ENCODE results near the gene VAMP4.

DNA sequence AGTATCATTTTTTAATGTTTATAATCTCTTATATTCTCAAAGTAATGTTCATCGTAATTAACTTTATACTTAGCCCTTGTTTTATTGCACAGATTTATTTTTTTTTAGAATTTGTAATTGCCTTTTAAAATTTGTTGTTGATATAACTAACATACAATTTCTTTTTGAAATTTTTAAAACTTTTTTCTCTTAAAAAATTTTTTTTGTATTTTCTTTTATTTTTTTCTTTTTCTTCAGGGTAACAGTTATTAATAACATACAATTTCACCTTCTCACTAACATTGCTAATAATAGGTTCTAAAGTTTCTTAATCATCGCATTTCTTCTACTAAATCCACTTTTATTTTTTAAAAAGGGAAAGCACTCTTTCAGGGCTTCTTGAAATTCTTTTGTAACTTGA is 11.3 kb upstream of the VAMP4 start:
- TF ChIP-seq, protein P1, sequence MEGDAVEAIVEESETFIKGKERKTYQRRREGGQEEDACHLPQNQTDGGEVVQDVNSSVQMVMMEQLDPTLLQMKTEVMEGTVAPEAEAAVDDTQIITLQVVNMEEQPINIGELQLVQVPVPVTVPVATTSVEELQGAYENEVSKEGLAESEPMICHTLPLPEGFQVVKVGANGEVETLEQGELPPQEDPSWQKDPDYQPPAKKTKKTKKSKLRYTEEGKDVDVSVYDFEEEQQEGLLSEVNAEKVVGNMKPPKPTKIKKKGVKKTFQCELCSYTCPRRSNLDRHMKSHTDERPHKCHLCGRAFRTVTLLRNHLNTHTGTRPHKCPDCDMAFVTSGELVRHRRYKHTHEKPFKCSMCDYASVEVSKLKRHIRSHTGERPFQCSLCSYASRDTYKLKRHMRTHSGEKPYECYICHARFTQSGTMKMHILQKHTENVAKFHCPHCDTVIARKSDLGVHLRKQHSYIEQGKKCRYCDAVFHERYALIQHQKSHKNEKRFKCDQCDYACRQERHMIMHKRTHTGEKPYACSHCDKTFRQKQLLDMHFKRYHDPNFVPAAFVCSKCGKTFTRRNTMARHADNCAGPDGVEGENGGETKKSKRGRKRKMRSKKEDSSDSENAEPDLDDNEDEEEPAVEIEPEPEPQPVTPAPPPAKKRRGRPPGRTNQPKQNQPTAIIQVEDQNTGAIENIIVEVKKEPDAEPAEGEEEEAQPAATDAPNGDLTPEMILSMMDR (IDR thresholded peaks at IDR 0.05; ENCODE audit: poor library complexity, severe bottlenecking) = no peak
- no peak for TF ChIP-seq TAF1 (IDR thresholded peaks at IDR 0.05; ENCODE audit: low read depth)
- TF ChIP-seq, protein P2, sequence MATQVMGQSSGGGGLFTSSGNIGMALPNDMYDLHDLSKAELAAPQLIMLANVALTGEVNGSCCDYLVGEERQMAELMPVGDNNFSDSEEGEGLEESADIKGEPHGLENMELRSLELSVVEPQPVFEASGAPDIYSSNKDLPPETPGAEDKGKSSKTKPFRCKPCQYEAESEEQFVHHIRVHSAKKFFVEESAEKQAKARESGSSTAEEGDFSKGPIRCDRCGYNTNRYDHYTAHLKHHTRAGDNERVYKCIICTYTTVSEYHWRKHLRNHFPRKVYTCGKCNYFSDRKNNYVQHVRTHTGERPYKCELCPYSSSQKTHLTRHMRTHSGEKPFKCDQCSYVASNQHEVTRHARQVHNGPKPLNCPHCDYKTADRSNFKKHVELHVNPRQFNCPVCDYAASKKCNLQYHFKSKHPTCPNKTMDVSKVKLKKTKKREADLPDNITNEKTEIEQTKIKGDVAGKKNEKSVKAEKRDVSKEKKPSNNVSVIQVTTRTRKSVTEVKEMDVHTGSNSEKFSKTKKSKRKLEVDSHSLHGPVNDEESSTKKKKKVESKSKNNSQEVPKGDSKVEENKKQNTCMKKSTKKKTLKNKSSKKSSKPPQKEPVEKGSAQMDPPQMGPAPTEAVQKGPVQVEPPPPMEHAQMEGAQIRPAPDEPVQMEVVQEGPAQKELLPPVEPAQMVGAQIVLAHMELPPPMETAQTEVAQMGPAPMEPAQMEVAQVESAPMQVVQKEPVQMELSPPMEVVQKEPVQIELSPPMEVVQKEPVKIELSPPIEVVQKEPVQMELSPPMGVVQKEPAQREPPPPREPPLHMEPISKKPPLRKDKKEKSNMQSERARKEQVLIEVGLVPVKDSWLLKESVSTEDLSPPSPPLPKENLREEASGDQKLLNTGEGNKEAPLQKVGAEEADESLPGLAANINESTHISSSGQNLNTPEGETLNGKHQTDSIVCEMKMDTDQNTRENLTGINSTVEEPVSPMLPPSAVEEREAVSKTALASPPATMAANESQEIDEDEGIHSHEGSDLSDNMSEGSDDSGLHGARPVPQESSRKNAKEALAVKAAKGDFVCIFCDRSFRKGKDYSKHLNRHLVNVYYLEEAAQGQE (IDR thresholded peaks at IDR 0.05; ENCODE audit: borderline replicate concordance) = no peak
- TF ChIP-seq POLR2AphosphoS5 (IDR thresholded peaks at IDR 0.05) = no peak
